Lung (tissue), 12 donors: ENCODE data around the gene NPVF. TPM values are rescaled to one million over a fixed set of nuclear protein-coding genes. Genes with fewer than 3 reads are reported as not detected.

Experiments used
- ATAC-seq: fragments of 200-7000 bp; cut with Tn5 transposase; one replicate; pipeline ENCODE4 v1.9.1; 2020; ENCODE audit warnings: moderate number of reproducible peaks; ENCODE audit not compliant: insufficient read depth, low FRiP score
- DNase-seq, 3 donors: peaks; one replicate each; pipeline ENCODE4 v3.0.0-alpha.2; 2013 to 2017
- H3K27ac ChIP-seq, 2 donors: one replicate each; pipeline ENCODE4 v1.5.1; 2013; ENCODE audit warnings: mild to moderate bottlenecking in 2 of 2, moderate library complexity in 2 of 2, control low read depth in 1 of 2, inconsistent platforms in 1 of 2, low read depth in 1 of 2, low read length in 1 of 2
- H3K27me3 ChIP-seq, 3 donors: one replicate each; pipeline ENCODE4 v1.5.1; 2013; ENCODE audit warnings: low read length in 2 of 3; ENCODE audit not compliant: control insufficient read depth in 3 of 3, insufficient read depth in 3 of 3
- H3K36me3 ChIP-seq, 4 donors: one replicate each; pipeline ENCODE4 v1.5.1; 2013; ENCODE audit warnings: low read length in 4 of 4, mild to moderate bottlenecking in 1 of 4, moderate library complexity in 1 of 4; ENCODE audit not compliant: control insufficient read depth in 4 of 4, insufficient read depth in 4 of 4
- H3K4me1 ChIP-seq, 5 donors: one replicate each; pipeline ENCODE4 v1.5.1; 2013; ENCODE audit warnings: low read length in 5 of 5, mild to moderate bottlenecking in 2 of 5, moderate library complexity in 1 of 5; ENCODE audit not compliant: control insufficient read depth in 5 of 5, insufficient read depth in 5 of 5
- H3K4me3 ChIP-seq: one replicate; pipeline ENCODE4 v1.5.1; 2013; ENCODE audit warnings: mild to moderate bottlenecking, control low read depth, moderate library complexity
- H3K9ac ChIP-seq, 2 donors: one replicate each; pipeline ENCODE4 v1.5.1; 2013; ENCODE audit warnings: low read length in 2 of 2, control low read depth in 1 of 2; ENCODE audit not compliant: insufficient read depth in 1 of 2
- H3K9me3 ChIP-seq, 4 donors: one replicate each; pipeline ENCODE4 v1.5.1; 2013; ENCODE audit warnings: low read length in 3 of 4, mild to moderate bottlenecking in 1 of 4, moderate library complexity in 1 of 4; ENCODE audit not compliant: control insufficient read depth in 4 of 4, insufficient read depth in 3 of 4
- CTCF ChIP-seq: IDR thresholded peaks from 2 replicates; pipeline ENCODE4 v1.5.1; 2012; ENCODE audit warnings: mild to moderate bottlenecking; ENCODE audit errors: control extremely low read depth, extremely low read depth
- WGBS, 2 donors: extraction: QIAGEN DNeasy Blood & Tissue Kit; methylation state at CpG; one replicate each; pipeline ENCODE4 v1.1.7; 2013; 5-methylcytosine and 5-hydroxymethylcytosine counted together
- polyA plus RNA-seq, 2 donors: library from polyadenylated mRNA; stranded (reverse); fragments of 200-250 nt; gene quantifications; one replicate each; pipeline ENCODE4 v1.2.1, GENCODE V29; 2013
- total RNA-seq, 2 donors: library from RNA; depleted of rRNA in 1 of 2; stranded (reverse); fragments of >200 nt in 1 of 2; gene quantifications; one replicate each; pipeline ENCODE4 v1.2.1, GENCODE V29; 2014 to 2021
- donor health status: control.
- donor health status: control.
- donor health status: Bipolar disorder and iron deficiency.
- donor health status: healthy.
- donor health status: DM: yes; HTN: yes; CAD: no.

Gene NPVF
- total and polyA plus RNA-seq, 4 donors = not detected

- Histone ChIP-seq H3K4me3 (no peak overlapping the region), H3K36me3 (no peaks in the 10 kb centered on the region), H3K4me1 (peaks cover 0 to 21% (median 0%) of the 10 kb centered on the region in 5 donors), H3K9me3 (no peaks in the 10 kb centered on the region), H3K27ac (no peak overlapping the region), H3K9ac (no peak overlapping the region), H3K27me3 (no peaks in the 10 kb centered on the region)
- DNase-seq (peak in 2 of 3 donors; percentile 55 to 75), ATAC-seq (no peak)
- 83 to 86% methylated on average over 3 of the region's 3 CpGs for WGBS, 2 donors
- TF ChIP-seq CTCF = no peak
These were observed 10.1 kb downstream of the NPVF start for GRCh38 chr7:25218191-25218590.

GRCh38 chr7:25216837-25217236 is 11.4 kb downstream of the NPVF start:
- peak in 2 of 3 donors; percentile 71 to 80 for DNase-seq
- WGBS, 2 donors = 5 to 7% methylated on average over 2 of the region's 2 CpGs
- H3K9me3 ChIP-seq = peaks cover 0 to 2% (median 0%) of the 10 kb centered on the region in 4 donors
- H3K4me1 ChIP-seq = peaks cover 0 to 10% (median 0%) of the 10 kb centered on the region in 5 donors
- H3K27me3 ChIP-seq = no peaks in the 10 kb centered on the region
- ATAC-seq = no peak
- no peaks in the 10 kb centered on the region for H3K36me3 ChIP-seq
- H3K9ac ChIP-seq = no peak overlapping the region
- H3K4me3 ChIP-seq = no peak overlapping the region
- no peak overlapping the region for H3K27ac ChIP-seq
- TF ChIP-seq CTCF = peak; percentile 32

- Histone ChIP-seq H3K36me3 (no peaks in the 10 kb centered on the region), H3K9me3 (peaks cover 0 to 2% (median 0%) of the 10 kb centered on the region in 4 donors), H3K9ac (no peak overlapping the region), H3K4me1 (peaks cover 0 to 10% (median 0%) of the 10 kb centered on the region in 5 donors), H3K27ac (no peak overlapping the region), H3K4me3 (no peak overlapping the region), H3K27me3 (no peaks in the 10 kb centered on the region)
- no peak for DNase-seq
- WGBS, 2 donors = 66 to 77% methylated on average over 8 of the region's 8 CpGs
- ATAC-seq = no peak
- TF ChIP-seq CTCF = no peak
These were observed 12.5 kb downstream of the NPVF start for GRCh38 chr7:25215694-25216335.
